ENCODE results near the gene ANKMY1. TPM values are rescaled to one million over a fixed set of nuclear protein-coding genes. Genes with fewer than 3 reads are reported as not detected.

The ANKMY1 gene
- total and polyA plus RNA-seq, 2 donors = 6.6 to 10.3 TPM

DNA sequence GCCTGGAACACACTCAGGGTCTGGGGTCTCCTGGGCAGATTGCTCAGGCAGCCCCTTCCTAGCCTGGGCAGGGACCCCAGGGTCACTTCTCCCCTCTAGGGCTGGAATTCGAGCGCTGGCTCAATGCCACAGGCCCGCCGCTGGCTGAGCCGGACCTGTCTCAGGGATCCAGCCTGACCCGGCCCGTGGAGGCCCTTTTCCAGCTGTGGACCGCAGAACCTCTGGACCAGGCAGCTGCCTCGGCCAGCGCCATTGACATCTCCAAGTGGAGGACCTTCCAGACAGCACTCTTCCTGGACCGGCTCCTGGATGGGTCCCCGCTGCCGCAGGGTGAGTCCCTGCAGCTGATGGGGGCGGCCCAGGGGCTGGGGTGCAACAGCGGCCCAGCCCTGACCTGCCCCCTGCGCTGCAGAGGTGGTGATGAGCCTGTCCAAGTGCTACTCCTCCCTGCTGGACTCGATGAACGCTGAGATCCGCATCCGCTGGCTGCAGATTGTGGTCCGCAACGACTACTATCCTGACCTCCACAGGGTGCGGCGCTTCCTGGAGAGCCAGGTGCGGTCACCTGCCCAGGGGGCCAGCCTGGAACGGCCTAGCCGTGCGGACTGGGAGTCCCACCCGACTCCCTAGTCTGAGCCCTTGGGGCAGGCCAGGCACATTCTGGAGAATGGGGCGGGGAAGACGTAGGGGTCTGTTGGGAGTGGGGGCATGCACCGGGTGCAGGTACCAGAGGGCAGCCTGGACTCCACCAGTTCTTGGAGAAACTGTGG, 18.8 kb upstream of the ANKMY1 start:
- Histone ChIP-seq H3K9me3 (ENCODE audit: control insufficient read depth in 2 of 2, insufficient read depth in 1 of 2, low read length in 1 of 2) (no peaks in the 10 kb centered on the region), H3K4me3 (ENCODE audit: low read length in 2 of 2) (no peak overlapping the region), H3K4me1 (ENCODE audit: control insufficient read depth in 2 of 2, insufficient read depth in 2 of 2, low read length in 2 of 2) (peaks cover 3 to 14% of the 10 kb centered on the region in 2 donors), H3K27me3 (ENCODE audit: control insufficient read depth in 2 of 2, insufficient read depth in 1 of 2, low read length in 1 of 2) (no peaks in the 10 kb centered on the region), H3K36me3 (ENCODE audit: control insufficient read depth in 2 of 2, insufficient read depth in 2 of 2, low read length in 1 of 2) (peaks cover 53 to 70% of the 10 kb centered on the region in 2 donors), H3K27ac (ENCODE audit: low read depth in 1 of 2, low read length in 1 of 2) (no peak overlapping the region)
- 97% methylated on average over 32 of the region's 32 CpGs for WGBS
- DNase-seq (ENCODE audit: low read depth in 6 of 9, low spot score in 9 of 9) = no peak

- Histone ChIP-seq H3K4me3 (ENCODE audit: low read length in 2 of 2) (no peak overlapping the region), H3K27me3 (ENCODE audit: control insufficient read depth in 2 of 2, insufficient read depth in 1 of 2, low read length in 1 of 2) (no peaks in the 10 kb centered on the region), H3K36me3 (ENCODE audit: control insufficient read depth in 2 of 2, insufficient read depth in 2 of 2, low read length in 1 of 2) (peaks cover 53 to 70% of the 10 kb centered on the region in 2 donors), H3K4me1 (ENCODE audit: control insufficient read depth in 2 of 2, insufficient read depth in 2 of 2, low read length in 2 of 2) (peaks cover 3 to 14% of the 10 kb centered on the region in 2 donors), H3K9me3 (ENCODE audit: control insufficient read depth in 2 of 2, insufficient read depth in 1 of 2, low read length in 1 of 2) (no peaks in the 10 kb centered on the region), H3K27ac (ENCODE audit: low read depth in 1 of 2, low read length in 1 of 2) (no peak overlapping the region)
- 91% methylated on average over 6 of the region's 6 CpGs for WGBS
- no peak for DNase-seq (ENCODE audit: low read depth in 6 of 9, low spot score in 9 of 9)
Observed at GRCh38 chr2:240576036-240576435, 18.2 kb upstream of the ANKMY1 start.

- Histone ChIP-seq H3K36me3 (ENCODE audit: control insufficient read depth in 2 of 2, insufficient read depth in 2 of 2, low read length in 1 of 2) (peaks cover 53 to 70% of the 10 kb centered on the region in 2 donors), H3K27ac (ENCODE audit: low read depth in 1 of 2, low read length in 1 of 2) (no peak overlapping the region), H3K4me1 (ENCODE audit: control insufficient read depth in 2 of 2, insufficient read depth in 2 of 2, low read length in 2 of 2) (peaks cover 4 to 13% of the 10 kb centered on the region in 2 donors), H3K4me3 (ENCODE audit: low read length in 2 of 2) (no peak overlapping the region), H3K27me3 (ENCODE audit: control insufficient read depth in 2 of 2, insufficient read depth in 1 of 2, low read length in 1 of 2) (no peaks in the 10 kb centered on the region), H3K9me3 (ENCODE audit: control insufficient read depth in 2 of 2, insufficient read depth in 1 of 2, low read length in 1 of 2) (no peaks in the 10 kb centered on the region)
- DNase-seq (ENCODE audit: low read depth in 6 of 9, low spot score in 9 of 9) = no peak
- WGBS = 95% methylated on average over 23 of the region's 23 CpGs
Observed at GRCh38 chr2:240575101-240575965, 17.5 kb upstream of the ANKMY1 start.

- Histone ChIP-seq H3K4me3 (ENCODE audit: low read length in 2 of 2) (no peak overlapping the region), H3K36me3 (ENCODE audit: control insufficient read depth in 2 of 2, insufficient read depth in 2 of 2, low read length in 1 of 2) (peaks cover 50 to 70% of the 10 kb centered on the region in 2 donors), H3K9me3 (ENCODE audit: control insufficient read depth in 2 of 2, insufficient read depth in 1 of 2, low read length in 1 of 2) (no peaks in the 10 kb centered on the region), H3K4me1 (ENCODE audit: control insufficient read depth in 2 of 2, insufficient read depth in 2 of 2, low read length in 2 of 2) (peaks cover 12% of the 10 kb centered on the region in 2 donors), H3K27ac (ENCODE audit: low read depth in 1 of 2, low read length in 1 of 2) (no peak overlapping the region), H3K27me3 (ENCODE audit: control insufficient read depth in 2 of 2, insufficient read depth in 1 of 2, low read length in 1 of 2) (no peaks in the 10 kb centered on the region)
- 95% methylated on average over 21 of the region's 21 CpGs for WGBS
- no peak for DNase-seq (ENCODE audit: low read depth in 6 of 9, low spot score in 9 of 9)
Observed at GRCh38 chr2:240574386-240575100, 16.8 kb upstream of the ANKMY1 start.

- Histone ChIP-seq H3K4me1 (ENCODE audit: control insufficient read depth in 2 of 2, insufficient read depth in 2 of 2, low read length in 2 of 2) (peaks cover 12 to 13% of the 10 kb centered on the region in 2 donors), H3K27ac (ENCODE audit: low read depth in 1 of 2, low read length in 1 of 2) (no peak overlapping the region), H3K9me3 (ENCODE audit: control insufficient read depth in 2 of 2, insufficient read depth in 1 of 2, low read length in 1 of 2) (no peaks in the 10 kb centered on the region), H3K36me3 (ENCODE audit: control insufficient read depth in 2 of 2, insufficient read depth in 2 of 2, low read length in 1 of 2) (peaks cover 43 to 63% of the 10 kb centered on the region in 2 donors), H3K27me3 (ENCODE audit: control insufficient read depth in 2 of 2, insufficient read depth in 1 of 2, low read length in 1 of 2) (no peaks in the 10 kb centered on the region), H3K4me3 (ENCODE audit: low read length in 2 of 2) (no peak overlapping the region)
- no peak for DNase-seq (ENCODE audit: low read depth in 6 of 9, low spot score in 9 of 9)
- WGBS = 97% methylated on average over 37 of the region's 37 CpGs
Observed at GRCh38 chr2:240573516-240574385, 16.0 kb upstream of the ANKMY1 start.

GRCh38 chr2:240573071-240573515, 15.3 kb upstream of the ANKMY1 start:
- no peak for DNase-seq (ENCODE audit: low read depth in 6 of 9, low spot score in 9 of 9)
- Histone ChIP-seq H3K4me3 (ENCODE audit: low read length in 2 of 2) (no peak overlapping the region), H3K4me1 (ENCODE audit: control insufficient read depth in 2 of 2, insufficient read depth in 2 of 2, low read length in 2 of 2) (peaks cover 12 to 13% of the 10 kb centered on the region in 2 donors), H3K27me3 (ENCODE audit: control insufficient read depth in 2 of 2, insufficient read depth in 1 of 2, low read length in 1 of 2) (no peaks in the 10 kb centered on the region), H3K27ac (ENCODE audit: low read depth in 1 of 2, low read length in 1 of 2) (no peak overlapping the region), H3K36me3 (ENCODE audit: control insufficient read depth in 2 of 2, insufficient read depth in 2 of 2, low read length in 1 of 2) (peaks cover 39 to 57% of the 10 kb centered on the region in 2 donors), H3K9me3 (ENCODE audit: control insufficient read depth in 2 of 2, insufficient read depth in 1 of 2, low read length in 1 of 2) (no peaks in the 10 kb centered on the region)
- WGBS = 96% methylated on average over 20 of the region's 20 CpGs

GRCh38 chr2:240572141-240573031, 14.6 kb upstream of the ANKMY1 start:
- Histone ChIP-seq H3K9me3 (ENCODE audit: control insufficient read depth in 2 of 2, insufficient read depth in 1 of 2, low read length in 1 of 2) (peaks cover 0 to under 1% of the 10 kb centered on the region in 2 donors), H3K4me3 (ENCODE audit: low read length in 2 of 2) (no peak overlapping the region), H3K4me1 (ENCODE audit: control insufficient read depth in 2 of 2, insufficient read depth in 2 of 2, low read length in 2 of 2) (peaks cover 18% of the 10 kb centered on the region in 2 donors), H3K36me3 (ENCODE audit: control insufficient read depth in 2 of 2, insufficient read depth in 2 of 2, low read length in 1 of 2) (peaks cover 32 to 50% of the 10 kb centered on the region in 2 donors), H3K27me3 (ENCODE audit: control insufficient read depth in 2 of 2, insufficient read depth in 1 of 2, low read length in 1 of 2) (no peaks in the 10 kb centered on the region), H3K27ac (ENCODE audit: low read depth in 1 of 2, low read length in 1 of 2) (no peak overlapping the region)
- WGBS = 97% methylated on average over 30 of the region's 30 CpGs
- DNase-seq (ENCODE audit: low read depth in 6 of 9, low spot score in 9 of 9) = no peak
